GM18499 (cell line): ENCODE measurements around the gene ESM1.

Experiments
- ATAC-seq: cut with Tn5 transposase; IDR thresholded peaks from one replicate; pipeline ENCODE4 v1.9.1; 2021; ENCODE audit warnings: moderate number of reproducible peaks; ENCODE audit not compliant: insufficient read depth, unreplicated experiment

Gene ESM1

DNA sequence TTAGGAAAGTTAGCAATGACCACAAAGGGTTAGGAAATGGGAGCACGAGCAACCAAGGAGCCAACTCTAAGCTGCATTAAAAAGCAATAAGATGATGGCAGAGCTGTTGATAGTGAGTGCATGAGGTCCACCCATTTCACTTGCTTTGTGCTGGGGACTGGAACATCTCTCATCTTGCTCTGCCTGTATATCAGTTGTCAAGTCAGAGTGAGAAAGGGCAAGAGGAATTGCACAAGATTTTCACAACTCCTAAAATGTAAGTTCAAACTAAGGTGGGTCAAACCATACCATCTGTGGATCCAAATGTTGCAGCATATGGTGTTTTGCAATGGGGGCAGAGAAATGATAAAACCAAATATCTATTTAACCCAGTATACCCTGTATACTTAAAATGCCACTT is 2.8 kb upstream of the ESM1 start:
- ATAC-seq = no peak

- no peak for ATAC-seq
Observed at GRCh38 chr5:54986269-54986654, 869 bp upstream of the ESM1 start.

- no peak for ATAC-seq
Observed at GRCh38 chr5:54981928-54982327, 3.5 kb downstream of the ESM1 start.

DNA sequence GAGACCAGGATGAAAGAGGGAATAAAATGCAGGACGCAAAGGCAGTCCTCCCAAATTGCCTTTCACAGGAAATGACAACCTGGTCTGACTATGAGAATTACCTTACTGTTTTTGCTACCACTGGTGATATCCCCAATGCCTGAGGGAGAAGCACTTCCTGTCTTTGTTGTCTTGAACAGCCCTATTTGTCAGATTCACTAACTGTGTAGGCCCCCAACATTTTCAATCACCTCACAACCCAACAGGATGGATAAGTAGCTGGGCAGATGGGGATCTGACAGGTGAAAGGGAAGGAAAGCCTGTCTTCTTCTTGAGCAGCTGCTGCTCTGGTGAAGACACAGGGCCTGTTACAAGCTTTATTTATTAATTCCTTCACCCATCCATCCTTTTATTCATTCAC is 9.7 kb downstream of the ESM1 start:
- no peak for ATAC-seq

GRCh38 chr5:54969856-54970828 is 15.3 kb downstream of the ESM1 start:
- no peak for ATAC-seq

DNA sequence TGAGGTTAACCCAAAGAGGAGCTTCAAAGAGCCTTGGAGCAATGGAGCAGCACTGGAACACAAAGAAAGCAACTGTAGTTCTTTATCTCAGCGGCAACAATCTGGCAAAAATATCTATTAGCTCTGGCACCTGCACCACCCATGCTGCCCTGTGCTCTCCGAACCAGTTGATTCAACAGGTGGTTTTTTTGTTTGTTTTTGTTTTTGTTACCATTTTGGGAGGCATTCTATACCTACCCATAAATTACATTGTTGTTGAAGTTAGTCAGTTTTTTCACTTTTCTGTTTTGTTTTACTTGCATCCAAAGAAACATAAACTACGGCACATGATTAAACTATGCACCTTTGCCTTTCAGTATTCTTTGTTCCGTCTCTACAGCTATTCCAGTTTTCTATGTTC is 16.2 kb downstream of the ESM1 start:
- ATAC-seq = no peak

GRCh38 chr5:54965806-54966205 is 19.6 kb downstream of the ESM1 start:
- ATAC-seq = no peak

DNA sequence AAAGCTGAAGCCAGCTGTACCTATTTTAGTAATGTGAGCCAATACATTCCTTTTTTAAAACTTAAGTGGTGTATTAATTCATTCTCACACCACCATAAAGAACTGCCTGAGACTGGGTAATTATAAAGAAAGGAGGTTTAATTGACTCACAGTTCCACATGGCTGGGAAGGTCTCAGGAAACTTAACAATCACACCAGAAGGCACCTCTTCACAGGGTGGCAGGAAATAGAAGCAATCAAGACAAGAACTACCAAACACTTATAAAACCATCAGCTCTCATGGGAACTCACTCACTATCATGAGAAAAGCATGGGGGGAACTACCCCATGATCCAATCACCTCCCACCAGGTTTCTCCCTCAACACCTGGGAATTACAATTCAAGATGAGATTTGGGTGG is 21.0 kb downstream of the ESM1 start:
- ATAC-seq = no peak

DNA sequence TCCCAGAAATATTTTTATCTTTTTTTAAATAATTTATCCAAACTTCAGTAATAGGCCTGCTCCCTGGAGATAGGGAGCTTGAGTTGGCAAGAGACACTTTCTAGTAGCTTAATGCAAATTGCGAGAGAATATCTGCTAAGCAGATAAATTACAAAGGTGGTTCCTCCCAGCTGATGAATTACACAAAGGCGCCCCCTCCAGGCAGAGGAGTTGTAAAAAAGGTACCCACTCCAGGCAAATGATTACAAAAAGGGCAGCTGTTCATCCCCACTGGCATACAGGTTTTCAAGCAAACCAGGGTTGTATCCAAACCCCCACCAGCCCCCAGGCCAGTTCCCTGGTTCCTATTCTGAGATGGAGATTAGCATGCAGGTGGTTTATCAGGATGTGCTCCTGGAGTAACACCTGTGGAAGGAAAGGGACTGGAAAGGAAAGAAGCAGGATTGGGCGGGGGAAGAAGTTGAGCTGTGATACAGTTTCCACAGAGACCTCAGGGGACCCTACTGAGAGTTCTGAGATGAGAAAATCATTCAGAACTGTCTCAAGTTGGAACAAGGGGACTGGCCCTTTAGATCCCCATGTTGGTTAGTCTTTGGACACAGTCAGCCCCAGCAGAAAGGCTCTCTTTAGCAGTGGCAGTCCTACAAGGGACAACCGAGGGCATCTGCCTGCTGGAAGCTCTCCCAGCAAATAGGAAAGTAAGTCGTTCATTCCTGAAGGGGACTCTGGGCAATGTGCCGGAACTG is 25.5 kb downstream of the ESM1 start:
- no peak for ATAC-seq

- ATAC-seq = no peak
Observed at GRCh38 chr5:54956922-54957321, 28.5 kb downstream of the ESM1 start.

DNA sequence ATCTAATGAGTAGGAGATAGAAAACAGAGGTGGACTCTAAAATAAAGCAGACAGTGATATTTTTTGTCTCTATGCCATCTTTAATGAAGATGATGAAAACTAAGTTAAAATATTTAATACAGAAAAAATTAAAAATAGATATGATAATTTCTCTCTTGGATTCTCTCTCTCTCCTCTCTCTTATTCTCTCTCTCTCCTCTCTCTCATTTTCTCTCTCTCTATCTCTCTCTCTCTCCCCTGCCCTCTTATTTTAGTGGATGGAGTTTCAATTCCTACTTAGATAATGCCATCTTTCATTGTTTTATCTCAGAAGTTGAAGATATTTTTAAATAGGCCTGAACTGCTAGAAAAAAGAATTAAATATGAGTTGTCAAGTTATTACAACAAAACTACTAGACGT is 38.2 kb downstream of the ESM1 start:
- ATAC-seq = no peak

- no peak for ATAC-seq
Observed at GRCh38 chr5:54946306-54946819, 39.0 kb downstream of the ESM1 start.

DNA sequence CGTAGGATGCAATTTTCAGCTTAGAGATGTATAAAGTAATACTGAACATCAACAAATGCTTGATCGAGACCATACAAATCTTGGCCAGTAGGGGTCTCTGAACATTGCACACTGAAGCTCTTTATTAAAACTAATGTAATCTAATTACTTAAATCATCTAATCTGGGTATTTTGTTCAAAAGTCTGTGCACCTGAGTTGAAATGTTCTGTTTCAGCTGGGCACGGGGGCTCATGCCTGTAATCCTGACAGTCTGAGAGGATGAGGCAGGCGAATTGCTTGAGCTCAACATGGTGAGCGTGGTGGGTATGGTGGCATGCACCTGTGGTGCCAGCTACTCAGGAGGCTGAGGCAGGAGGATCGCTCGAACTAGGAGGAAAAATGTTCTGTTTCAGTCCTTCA is 41.0 kb downstream of the ESM1 start:
- ATAC-seq = no peak

DNA sequence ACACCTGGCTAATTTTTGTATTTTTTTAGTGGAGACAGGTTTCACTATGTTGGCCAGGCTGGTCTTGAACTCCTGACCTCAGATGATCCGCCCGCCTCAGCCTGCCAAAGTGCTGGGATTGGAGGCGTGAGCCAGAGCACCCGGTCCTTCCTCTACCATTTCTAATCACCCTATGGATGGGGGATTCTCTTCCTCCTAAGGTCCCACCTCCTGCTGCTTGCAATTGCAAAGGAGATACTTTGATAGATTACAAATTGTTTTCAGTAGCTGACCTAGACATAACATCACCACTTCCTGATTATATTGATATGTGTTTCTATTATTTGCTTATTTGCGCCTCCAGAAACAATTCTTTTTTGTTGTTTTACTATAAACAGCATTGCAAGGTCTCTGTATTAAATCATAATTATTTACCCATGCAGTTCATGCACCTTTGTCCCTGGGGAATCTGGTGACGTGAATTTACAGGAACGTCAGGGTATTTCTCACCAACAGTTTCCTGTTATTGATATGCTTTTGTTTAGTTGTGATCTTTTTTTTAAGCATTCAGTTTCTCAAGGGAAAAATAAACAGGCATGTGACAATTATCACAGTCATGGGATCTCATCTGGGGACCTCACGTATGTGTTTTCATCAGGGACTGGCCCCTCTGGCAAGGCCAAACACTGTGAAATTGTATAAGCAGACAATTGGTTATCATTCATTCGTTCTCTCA is 43.2 kb downstream of the ESM1 start:
- no peak for ATAC-seq

DNA sequence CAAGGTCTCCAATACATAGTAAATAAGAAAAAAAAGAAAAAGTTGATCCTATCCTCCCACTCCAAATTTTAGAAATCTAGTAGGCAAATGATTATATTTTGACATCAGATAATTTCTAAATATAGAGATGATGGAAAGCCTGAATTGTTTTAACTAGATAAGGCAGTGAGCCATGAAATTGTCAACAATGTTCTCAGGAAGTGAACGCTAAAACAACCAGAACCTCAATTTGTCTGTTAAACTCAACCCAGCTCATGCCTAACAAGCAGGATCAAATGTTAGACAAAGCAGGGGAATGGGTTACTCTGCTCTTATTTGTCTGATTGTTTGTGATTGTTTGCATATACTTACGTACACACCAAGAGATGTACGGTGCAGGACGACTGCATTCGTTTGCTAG is 49.2 kb downstream of the ESM1 start:
- no peak for ATAC-seq

DNA sequence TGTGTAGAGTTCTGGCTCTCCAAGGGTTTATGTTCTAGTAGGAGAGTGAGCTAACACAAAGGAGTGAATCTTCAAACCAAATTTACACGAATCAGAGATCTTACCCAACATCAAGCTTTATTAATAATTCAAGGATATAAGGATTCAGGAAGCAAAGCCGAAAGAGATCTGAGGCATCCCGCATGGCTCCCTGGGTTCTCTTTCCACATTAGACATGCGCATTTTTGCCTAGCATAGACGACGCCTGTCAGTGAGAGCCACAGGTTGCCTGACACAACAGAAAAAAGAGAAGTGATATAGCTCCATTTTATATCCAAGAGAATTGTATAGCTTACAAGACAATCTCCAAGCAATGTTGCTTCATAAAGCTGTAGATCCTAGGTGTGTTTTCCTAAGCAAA is 52.6 kb downstream of the ESM1 start:
- ATAC-seq = no peak

GRCh38 chr5:54930736-54931135 is 54.7 kb downstream of the ESM1 start:
- ATAC-seq = no peak
